HPDE6-E6E7 (cell line): ENCODE results near the gene GFAP.

Experiments
- DNase-seq: peaks from one replicate; pipeline ENCODE4 v3.0.0; 2011; ENCODE audit warnings: missing footprints; ENCODE audit errors: extremely low spot score

Gene GFAP

GRCh38 chr17:44863061-44863918, 52.0 kb downstream of the GFAP start:
- no peak for DNase-seq

GRCh38 chr17:44862278-44862914, 52.9 kb downstream of the GFAP start:
- no peak for DNase-seq

- no peak for DNase-seq
These were observed 55.6 kb downstream of the GFAP start for GRCh38 chr17:44859701-44860100.

GRCh38 chr17:44854192-44854591, 61.1 kb downstream of the GFAP start:
- DNase-seq, result no peak
